Right lobe of liver (tissue), 6 donors: ENCODE measurements around the gene SCYGR2. TPM values are rescaled to one million over a fixed set of nuclear protein-coding genes. Genes with fewer than 3 reads are reported as not detected.

ENCODE experiments used
- ATAC-seq, 4 donors: fragments of 200-7000 bp; cut with Tn5 transposase; one replicate each; pipeline ENCODE4 v1.9.1; 2020; ENCODE audit warnings: mild to moderate bottlenecking in 4 of 4, moderate library complexity in 4 of 4
- DNase-seq, 3 donors: peaks; one replicate each; pipeline ENCODE4 v3.0.0-alpha.2; 2020
- H3K27ac ChIP-seq, 3 donors: fragments of 200-600 bp; one replicate each; pipeline ENCODE4 v1.8.0; 2022
- H3K27me3 ChIP-seq, 2 donors: fragments of 200-600 bp; one replicate each; pipeline ENCODE4 v1.8.0; 2022
- H3K36me3 ChIP-seq, 4 donors: fragments of 200-600 bp; sonication (generic) in 1 of 4; one replicate each; pipeline versions ENCODE4 v1.5.1 to v1.8.0; 2017 to 2022; ENCODE audit warnings: control low read depth in 1 of 4
- H3K4me1 ChIP-seq, 4 donors: fragments of 200-600 bp; sonication (generic) in 1 of 4; one replicate each; pipeline versions ENCODE4 v1.5.1 to v1.8.0; 2017 to 2022; ENCODE audit warnings: control low read depth in 1 of 4
- H3K4me3 ChIP-seq, 3 donors: fragments of 200-600 bp; one replicate each; pipeline ENCODE4 v1.8.0; 2022
- H3K9me3 ChIP-seq, 4 donors: fragments of 200-600 bp; sonication (generic) in 1 of 4; one replicate each; pipeline versions ENCODE4 v1.5.1 to v1.8.0; 2017 to 2022; ENCODE audit warnings: control low read depth in 1 of 4
- CTCF ChIP-seq, 4 donors: fragments of 200-600 bp in 3 of 4; fragments of 450-650 bp in 1 of 4; IDR thresholded peaks; one replicate each; pipeline versions ENCODE4 v1.5.1 to v1.8.0; 2016 to 2022; ENCODE audit warnings: antibody characterized with exemption in 4 of 4, mild to moderate bottlenecking in 2 of 4
- POLR2A ChIP-seq: fragments of 450-650 bp; IDR thresholded peaks from one replicate; pipeline ENCODE4 v1.6.1; 2017; ENCODE audit warnings: antibody characterized with exemption, mild to moderate bottlenecking
- WGBS: methylation state at CpG from one replicate; pipeline ENCODE4 v1.1.6; 2018; ENCODE audit warnings: low coverage, low lambda C conversion rate; ENCODE audit not compliant: insufficient coverage; ENCODE audit errors: missing lambda C conversion rate; 5-methylcytosine and 5-hydroxymethylcytosine counted together
- intact Hi-C, 2 donors: fragments of 100-400 bp; cut with DNase I; formaldehyde crosslinking; loops; one replicate each; pipeline versions ENCODE4 v1.11.2 to v1.14.1; 2022
- total RNA-seq, 6 experiments: library from RNA; depleted of rRNA in 2 of 6; stranded (reverse); fragments of >200 nt in 2 of 6; fragmentation: NEBNext Ultra II Directional in 3 of 6; extraction: Animal tissue kit (Norgen Biotek cat#: 25700) in 3 of 6; gene quantifications; one replicate each; pipeline versions ENCODE4 v1.1.0 to v1.2.4, GENCODE V29; 2016 to 2023
- donor health status: DM: no; HTN: yes; CAD: no.
- donor health status: DM: no; HTN: no; CAD: no.
- donor health status: DM: no; HTN: no; CAD: no.
- donor health status: DM: no; HTN: yes; CAD: no.
- donor health status: DM: no; HTN: yes; CAD: no.

SCYGR2 gene
- total RNA-seq, 6 experiments from 2014 or later: not detected

- DNase-seq: no peak
- WGBS: 60% methylated on average over 2 of the region's 2 CpGs
- intact Hi-C loops: no loop called here
Observed at GRCh38 chr2:227578642-227579041, 20.1 kb upstream of the SCYGR2 start.

GRCh38 chr2:227579791-227580190 is 18.9 kb upstream of the SCYGR2 start:
- H3K27me3 ChIP-seq: no peaks in the 10 kb centered on the region
- TF ChIP-seq CTCF (IDR thresholded peaks at IDR 0.05) (no peak), POLR2A (no peak)
- DNase-seq (no peak), ATAC-seq (no peak)
- no peaks in the 10 kb centered on the region for H3K36me3 ChIP-seq
- 79% methylated on average over 1 of the region's 1 CpG for WGBS
- intact Hi-C loops: no loop called here
- H3K9me3 ChIP-seq: no peaks in the 10 kb centered on the region
- no peak overlapping the region for H3K4me3 ChIP-seq
- no peak overlapping the region for H3K27ac ChIP-seq
- no peaks in the 10 kb centered on the region for H3K4me1 ChIP-seq

More at GRCh38 chr2:227578642-227579041, 20.1 kb upstream of the SCYGR2 start:
- Histone ChIP-seq H3K27ac (no peak overlapping the region), H3K4me3 (no peak overlapping the region), H3K4me1 (no peaks in the 10 kb centered on the region), H3K36me3 (no peaks in the 10 kb centered on the region), H3K27me3 (no peaks in the 10 kb centered on the region), H3K9me3 (no peaks in the 10 kb centered on the region)
- peak in 1 of 4 donors; percentile 49 for ATAC-seq
- peak in 1 of 4 donors; percentile 17 for TF ChIP-seq CTCF (IDR thresholded peaks at IDR 0.05)
- TF ChIP-seq POLR2A: no peak

- H3K9me3 ChIP-seq: no peaks in the 10 kb centered on the region
- H3K4me1 ChIP-seq: no peaks in the 10 kb centered on the region
- H3K27ac ChIP-seq: no peak overlapping the region
- intact Hi-C loops: no loop called here
- H3K36me3 ChIP-seq: no peaks in the 10 kb centered on the region
- no peak for ATAC-seq
- no peak for DNase-seq
- H3K4me3 ChIP-seq: no peak overlapping the region
- TF ChIP-seq CTCF (IDR thresholded peaks at IDR 0.05) (no peak), POLR2A (no peak)
- H3K27me3 ChIP-seq: no peaks in the 10 kb centered on the region
Observed at GRCh38 chr2:227582369-227582768, 16.3 kb upstream of the SCYGR2 start.

GRCh38 chr2:227592694-227593387 is 5.9 kb upstream of the SCYGR2 start:
- ATAC-seq: no peak
- H3K4me3 ChIP-seq: no peak overlapping the region
- H3K4me1 ChIP-seq: no peaks in the 10 kb centered on the region
- DNase-seq: no peak
- no peaks in the 10 kb centered on the region for H3K9me3 ChIP-seq
- H3K36me3 ChIP-seq: no peaks in the 10 kb centered on the region
- TF ChIP-seq POLR2A (no peak), CTCF (IDR thresholded peaks at IDR 0.05) (no peak)
- no peaks in the 10 kb centered on the region for H3K27me3 ChIP-seq
- WGBS: 80% methylated on average over 1 of the region's 1 CpG
- H3K27ac ChIP-seq: no peak overlapping the region
- intact Hi-C loops: no loop called here
